CD4-positive, alpha-beta T cell treated with Interleukin-15 for 1 hour (primary cell): ENCODE data around the gene TNP2.

Experiments
- DNase-seq: peaks from one replicate; pipeline ENCODE4 v3.0.0-alpha.2; 2020

Gene TNP2

DNA sequence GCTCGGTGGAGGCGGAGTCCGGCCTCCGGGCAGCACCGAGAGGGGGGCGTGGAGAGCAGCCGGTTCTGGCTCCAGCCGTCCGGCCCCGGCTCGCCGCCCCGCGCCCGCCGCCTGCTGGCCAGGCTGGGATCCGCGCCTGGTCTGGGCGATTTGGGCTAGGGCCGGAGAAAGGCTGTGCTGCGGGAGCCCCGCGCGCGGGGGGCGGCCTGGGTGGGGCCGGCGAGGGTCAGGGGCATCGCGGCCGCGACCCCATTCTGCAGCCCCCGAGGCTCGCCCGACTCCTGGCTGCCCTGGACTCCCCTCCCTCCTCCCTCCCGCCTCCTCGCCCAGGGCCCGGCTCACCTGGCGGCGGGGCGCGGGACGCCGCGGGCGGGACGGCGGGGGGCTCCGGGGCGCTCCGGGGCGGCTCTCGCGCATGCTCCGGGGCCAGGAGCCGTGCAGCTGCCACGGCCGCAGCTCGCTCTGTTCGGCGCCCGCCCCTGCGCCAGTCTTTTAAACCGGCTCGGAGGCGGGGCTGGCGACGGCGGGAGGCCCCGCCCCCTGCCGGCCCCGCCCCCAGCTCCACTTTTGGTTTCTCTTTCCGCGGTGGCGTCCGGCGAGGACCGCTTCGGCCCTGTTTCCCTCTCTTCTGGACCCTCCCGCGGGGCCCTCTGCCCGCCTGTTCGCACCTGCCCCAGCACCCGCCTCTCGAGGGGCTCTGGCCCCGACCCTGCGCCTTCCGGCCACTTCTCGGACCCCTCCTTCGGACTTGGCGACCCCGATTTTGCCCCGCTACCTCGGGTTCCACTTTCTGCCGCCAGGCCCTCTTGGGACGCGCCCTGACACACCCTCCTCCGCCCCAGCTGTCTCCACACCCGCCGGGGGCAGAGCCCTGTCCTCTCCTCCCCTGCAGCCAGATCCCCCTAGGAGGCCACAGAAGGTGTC, 13.1 kb downstream of the TNP2 start, which contains the start of gene SOCS1:
Gene SOCS1, minus strand, starts transcription at position 468 of the 924 bp plus-strand sequence. CDS start 726 bp downstream, outside the sequence.
- peak; percentile 88 for DNase-seq

DNA sequence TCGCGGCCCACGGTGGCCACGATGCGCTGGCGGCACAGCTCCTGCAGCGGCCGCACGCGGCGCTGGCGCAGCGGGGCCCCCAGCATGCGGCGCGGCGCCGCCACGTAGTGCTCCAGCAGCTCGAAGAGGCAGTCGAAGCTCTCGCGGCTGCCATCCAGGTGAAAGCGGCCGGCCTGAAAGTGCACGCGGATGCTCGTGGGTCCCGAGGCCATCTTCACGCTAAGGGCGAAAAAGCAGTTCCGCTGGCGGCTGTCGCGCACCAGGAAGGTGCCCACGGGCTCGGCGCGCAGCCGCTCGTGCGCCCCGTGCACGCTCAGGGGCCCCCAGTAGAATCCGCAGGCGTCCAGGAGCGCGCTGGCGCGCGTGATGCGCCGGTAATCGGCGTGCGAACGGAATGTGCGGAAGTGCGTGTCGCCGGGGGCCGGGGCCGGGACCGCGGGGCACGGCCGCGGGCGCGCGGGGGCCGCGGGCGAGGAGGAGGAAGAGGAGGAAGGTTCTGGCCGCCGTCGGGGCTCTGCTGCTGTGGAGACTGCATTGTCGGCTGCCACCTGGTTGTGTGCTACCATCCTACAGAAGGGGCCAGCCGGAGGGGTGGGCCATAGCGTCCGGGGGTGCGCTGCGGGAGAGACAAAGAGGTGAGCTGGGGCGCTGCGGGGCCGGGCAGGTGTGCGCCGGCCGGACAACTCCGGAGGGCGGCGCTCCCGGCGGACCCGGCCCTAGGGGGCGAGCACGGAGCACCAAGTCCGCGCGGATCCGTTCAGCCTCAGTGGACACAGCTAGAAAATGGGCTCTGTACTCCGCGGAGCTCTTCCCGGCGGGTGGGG, 14.0 kb downstream of the TNP2 start:
- peak; percentile 69 for DNase-seq

DNA sequence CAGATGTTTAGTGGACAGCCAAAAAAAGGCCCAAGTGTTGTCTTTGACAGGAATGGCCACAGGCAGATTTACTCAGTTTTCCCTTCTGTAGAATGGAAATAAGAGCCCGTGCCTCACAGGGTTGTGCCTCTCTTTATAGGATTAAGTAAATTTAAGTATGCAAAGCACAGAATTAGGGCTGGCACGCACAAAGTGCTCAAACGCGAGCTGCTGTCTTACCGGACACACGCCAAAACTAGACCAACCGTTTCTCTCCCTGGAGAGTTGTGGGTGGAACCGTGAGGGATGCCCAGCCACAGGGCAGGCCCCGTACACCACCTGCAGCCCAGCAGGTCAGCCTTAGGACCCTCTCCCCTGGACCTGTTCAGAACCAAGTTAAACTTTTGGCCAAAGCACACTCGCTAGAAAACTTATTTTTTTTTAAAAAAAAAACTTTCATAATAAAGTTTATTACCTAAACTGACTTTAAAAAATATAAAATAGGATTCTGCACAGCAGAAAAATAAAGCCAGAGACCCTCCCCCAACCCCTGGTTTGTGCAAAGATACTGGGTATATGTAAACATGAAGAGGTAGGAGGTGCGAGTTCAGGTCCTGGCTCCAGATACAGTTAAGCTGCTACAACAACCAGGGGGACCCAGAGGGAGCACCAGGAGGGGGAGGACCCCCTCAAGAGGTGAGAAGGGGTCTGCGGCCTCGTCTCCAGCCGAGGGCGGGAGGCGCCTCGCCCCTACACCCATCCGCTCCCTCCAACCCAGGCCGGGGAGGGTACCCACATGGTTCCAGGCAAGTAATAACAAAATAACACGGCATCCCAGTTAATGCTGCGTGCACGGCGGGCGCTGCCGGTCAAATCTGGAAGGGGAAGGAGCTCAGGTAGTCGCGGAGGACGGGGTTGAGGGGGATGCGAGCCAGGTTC, 14.9 kb downstream of the TNP2 start:
- DNase-seq, result no peak

GRCh38 chr16:11253009-11253994, 15.8 kb downstream of the TNP2 start:
- peak; percentile 64 for DNase-seq

GRCh38 chr16:11252482-11252931, 16.6 kb downstream of the TNP2 start:
- no peak for DNase-seq

GRCh38 chr16:11251525-11252481, 17.3 kb downstream of the TNP2 start:
- peak; percentile 82 for DNase-seq

GRCh38 chr16:11250786-11251524, 18.2 kb downstream of the TNP2 start:
- no peak for DNase-seq

GRCh38 chr16:11250091-11250785, 18.9 kb downstream of the TNP2 start:
- DNase-seq, result no peak

GRCh38 chr16:11249233-11250061, 19.7 kb downstream of the TNP2 start:
- no peak for DNase-seq

DNA sequence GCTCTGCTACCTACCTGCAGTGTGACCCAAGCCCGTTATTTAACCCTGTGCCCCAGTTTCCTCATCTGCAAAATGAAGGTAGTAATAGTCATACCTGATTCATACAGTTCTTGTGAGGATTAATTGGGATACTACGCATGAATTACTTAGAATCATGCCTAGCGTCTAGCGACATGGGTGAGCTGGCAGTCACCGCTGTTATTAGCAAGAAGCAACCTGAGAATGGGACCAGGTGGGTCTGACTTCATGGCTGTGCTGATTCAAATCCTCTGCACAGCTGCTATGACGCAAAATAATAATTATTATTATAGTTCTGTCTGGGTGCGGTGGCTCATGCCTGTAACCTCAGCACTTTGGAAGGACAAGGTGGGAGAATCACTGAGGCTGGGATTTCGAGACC, 21.0 kb downstream of the TNP2 start:
- no peak for DNase-seq

DNA sequence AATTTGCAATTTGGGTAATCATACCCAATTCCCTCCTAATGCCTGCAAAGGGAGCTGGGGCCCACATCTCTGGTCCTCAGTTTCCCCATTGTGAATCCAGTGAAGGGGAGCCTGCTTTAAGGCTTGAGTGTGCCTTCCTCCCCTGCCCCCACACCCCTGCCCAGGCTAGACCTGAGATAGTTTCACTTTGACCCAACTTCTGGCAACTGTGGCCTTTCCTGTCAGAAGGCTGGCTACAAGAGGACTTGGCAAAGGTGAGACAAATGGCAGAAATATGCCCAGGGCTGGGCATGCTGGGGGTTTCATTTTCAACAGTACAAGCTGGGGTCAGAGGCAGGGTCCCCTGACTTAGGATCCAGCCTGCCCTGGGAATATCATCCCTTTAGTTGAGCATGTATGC, 23.1 kb downstream of the TNP2 start:
- DNase-seq, result no peak

DNA sequence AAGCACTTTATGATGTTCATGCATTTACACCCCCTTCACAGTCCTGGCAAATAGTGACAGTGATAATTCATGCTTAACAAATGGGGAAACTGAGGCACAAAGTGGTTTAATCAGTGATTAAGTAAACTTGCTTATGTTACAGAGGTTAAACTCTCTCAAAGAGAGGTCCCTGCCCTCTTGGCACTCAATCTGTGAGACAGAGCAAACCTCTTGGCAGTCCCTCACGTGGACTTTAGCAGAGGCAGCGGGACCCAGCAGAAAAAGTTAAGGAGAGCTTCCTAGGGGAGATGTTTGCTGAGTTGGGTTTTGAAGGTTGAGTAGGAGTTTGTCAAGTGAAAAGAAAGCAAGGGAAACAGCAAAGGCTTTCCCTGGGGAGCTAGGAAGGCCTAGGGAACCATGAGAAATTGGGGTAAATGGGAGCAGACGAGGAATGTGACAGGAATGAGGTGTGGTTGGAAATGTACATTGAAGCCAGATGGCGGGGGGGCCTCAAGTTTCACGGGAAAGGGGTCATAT, 23.8 kb downstream of the TNP2 start:
- no peak for DNase-seq

DNA sequence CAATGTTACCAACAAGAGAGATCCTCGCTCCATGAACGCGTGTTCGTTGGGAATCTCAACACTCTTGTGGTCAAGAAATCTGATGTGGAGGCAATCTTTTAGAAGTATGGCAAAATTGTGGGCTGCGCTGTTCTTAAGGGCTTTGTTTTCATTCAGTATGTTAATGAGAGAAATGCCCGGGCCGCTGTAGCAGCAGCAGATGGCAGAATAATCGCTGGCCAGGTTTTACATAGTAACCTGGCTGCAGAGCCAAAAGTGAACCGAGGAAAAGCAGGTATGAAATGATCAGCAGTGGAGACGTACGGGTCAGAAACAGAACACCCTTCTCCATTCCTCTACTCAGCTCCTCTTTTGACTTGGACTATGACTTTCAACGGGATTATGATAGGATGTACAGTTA, 26.5 kb downstream of the TNP2 start:
- DNase-seq, result no peak

GRCh38 chr16:11241480-11242204, 27.5 kb downstream of the TNP2 start:
- DNase-seq, result no peak

DNA sequence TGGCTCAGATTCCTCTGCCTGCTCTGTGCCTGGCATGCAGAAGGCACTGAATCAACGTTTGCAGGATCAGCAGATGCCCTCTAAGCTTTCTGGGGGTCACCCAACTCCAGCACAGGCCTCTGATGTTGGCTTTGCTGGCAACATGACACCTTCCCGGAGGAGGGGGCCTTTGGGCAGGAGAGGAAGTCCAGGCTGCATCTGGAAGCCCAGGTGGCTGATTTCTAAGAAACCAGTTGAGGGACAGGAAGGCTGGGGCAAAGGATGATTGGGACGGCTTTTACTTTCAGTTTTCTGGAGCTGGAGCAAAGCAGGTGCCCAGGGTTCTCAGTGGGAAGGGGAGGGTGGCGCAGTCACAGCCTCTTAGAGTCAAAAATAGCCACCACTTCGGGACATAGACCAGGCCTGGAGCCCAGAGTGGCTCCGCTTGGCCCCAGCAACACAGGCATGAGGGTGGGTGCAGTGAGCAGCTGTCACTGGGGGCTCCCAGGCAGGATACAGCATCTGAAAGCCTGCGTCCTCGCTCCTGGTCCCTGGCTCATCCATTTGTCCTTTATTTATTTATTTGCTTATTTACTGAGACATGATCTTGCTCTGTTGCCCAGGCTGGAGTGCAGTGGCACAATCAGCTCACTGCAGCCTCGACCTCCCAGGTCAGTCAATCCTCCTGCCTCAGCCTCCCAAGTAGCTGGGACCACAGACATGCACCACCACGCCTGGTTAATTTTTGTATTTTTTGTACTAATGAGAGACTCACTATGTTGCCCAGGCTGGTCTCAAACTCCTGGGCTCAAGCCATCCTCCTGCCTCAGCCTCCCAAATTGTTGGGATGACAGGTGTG, 28.3 kb downstream of the TNP2 start:
- no peak for DNase-seq
